HG02763 (cell line): ENCODE results near the gene MICU2.

Experiments used
- ATAC-seq: cut with Tn5 transposase; IDR thresholded peaks from one replicate; pipeline ENCODE4 v1.9.1; 2021; ENCODE audit warnings: mild to moderate bottlenecking, moderate library complexity; ENCODE audit not compliant: unreplicated experiment

Gene MICU2

DNA sequence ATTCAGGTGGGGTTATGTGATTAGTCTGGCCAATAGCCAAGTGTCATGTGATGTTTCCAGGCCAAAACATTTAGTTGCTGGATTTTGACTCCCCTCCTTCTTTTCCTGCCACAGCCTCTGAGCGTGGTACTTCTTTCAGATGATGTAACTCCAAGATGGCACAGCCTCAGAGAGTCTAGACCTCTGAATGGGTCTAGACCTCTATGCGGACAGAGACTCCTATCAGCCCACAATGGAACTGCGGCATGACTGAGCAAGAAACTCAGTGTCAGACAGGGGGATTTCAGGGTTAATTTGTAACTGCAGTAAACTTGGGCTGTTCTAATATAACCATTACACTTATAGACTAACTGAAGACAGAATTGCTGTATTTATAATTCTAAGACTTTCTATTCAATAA, 102.3 kb downstream of the MICU2 start:
- no peak for ATAC-seq

DNA sequence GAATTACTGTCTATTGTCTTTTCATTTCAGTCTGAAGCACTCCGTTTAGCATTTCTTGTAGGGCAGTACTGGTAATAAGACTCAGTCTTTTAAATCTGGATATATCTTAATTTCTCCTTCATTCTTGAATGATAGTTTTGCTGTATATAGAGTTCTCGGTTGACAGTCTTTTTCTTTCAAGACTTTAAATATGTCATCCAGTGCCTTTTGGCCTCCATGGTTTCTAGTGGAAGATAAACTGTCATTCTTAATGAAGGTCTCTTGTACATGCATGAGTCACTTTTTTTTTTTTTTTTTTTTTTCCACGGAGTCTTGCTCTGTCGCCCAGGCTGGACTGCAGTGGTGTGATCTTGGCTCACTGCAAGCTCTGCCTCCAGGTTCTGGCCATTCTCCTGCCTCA, 117.6 kb downstream of the MICU2 start:
- no peak for ATAC-seq

DNA sequence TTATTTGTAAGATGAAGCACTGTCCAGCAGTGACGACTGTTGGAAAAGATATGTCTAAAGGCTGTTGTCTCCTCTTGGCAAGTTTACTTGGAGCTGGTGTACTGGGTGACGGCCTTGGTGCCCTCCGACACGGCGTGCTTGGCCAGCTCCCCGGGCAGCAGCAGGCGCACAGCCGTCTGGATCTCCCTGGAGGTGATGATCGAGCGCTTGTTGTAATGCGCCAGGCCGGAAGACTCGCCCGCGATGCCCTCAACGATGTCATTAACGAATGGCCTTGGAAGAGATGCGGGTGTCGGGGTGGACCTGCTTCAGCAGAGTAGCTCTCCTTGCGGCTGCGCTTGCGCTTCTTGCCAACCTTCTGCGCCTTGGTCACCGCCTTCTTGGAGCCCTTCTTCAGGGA, 120.2 kb downstream of the MICU2 start:
- no peak for ATAC-seq

DNA sequence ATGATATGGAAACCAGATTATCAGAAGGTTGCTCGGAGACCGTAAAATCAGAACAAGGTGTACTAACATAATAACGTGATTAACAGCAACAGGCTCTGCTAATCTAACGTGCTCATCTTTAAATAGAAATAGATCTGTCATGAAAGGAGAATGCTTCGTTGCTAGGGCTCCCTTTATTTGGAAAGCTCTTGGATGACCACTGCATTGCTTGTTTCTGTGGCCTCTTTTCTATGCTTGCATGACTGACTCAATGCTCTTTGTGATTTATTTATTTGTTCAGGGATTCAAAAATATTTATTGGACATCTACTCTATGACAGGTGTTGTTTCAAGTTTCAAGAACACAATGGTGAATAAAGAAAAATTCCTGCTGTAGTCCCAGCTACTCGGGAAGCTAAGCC, 122.6 kb downstream of the MICU2 start:
- ATAC-seq, result no peak

DNA sequence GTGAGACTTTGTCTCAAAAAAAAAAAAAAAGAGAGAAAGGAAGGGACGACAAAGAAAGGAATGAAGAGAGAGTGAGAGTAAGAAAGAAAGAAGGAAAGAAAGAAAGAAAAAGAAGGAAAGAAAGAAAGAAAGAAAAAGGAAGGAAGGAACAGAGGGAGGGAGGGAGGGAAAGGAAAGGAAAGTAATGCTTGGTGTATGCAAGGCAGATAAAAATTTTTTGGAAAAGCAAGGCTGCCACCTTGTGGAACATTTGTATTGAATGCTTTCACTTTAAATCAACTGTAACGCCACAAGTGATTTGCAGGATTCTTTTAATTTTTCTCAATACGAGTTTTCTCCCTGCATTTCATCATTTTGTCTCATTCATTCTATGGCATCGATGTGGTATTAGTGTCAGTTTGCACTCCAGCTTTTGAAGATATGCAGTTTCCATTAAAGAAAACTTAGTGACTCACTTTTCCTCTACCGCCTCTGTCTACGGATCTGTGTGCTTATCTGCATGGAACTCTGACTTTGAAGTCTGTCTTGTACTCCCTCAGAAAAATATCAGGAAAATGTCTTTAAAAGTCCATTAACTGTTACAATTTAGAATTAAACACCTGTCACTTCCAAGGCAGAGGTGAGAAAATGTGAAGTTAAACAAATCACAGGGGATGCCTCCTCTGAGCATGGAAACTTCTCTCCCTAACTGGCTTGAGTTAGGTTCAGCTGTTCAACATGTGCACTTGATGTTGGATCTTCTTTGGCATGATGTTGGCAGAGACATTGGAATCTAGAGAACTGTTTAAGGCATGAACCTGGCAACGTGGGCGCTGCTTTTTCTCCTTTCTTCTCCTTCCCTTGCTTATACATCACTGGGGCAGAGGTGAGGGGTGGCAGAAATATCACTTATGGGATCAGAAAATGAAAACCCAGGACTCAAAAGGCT, 124.8 kb downstream of the MICU2 start:
- ATAC-seq, result no peak

DNA sequence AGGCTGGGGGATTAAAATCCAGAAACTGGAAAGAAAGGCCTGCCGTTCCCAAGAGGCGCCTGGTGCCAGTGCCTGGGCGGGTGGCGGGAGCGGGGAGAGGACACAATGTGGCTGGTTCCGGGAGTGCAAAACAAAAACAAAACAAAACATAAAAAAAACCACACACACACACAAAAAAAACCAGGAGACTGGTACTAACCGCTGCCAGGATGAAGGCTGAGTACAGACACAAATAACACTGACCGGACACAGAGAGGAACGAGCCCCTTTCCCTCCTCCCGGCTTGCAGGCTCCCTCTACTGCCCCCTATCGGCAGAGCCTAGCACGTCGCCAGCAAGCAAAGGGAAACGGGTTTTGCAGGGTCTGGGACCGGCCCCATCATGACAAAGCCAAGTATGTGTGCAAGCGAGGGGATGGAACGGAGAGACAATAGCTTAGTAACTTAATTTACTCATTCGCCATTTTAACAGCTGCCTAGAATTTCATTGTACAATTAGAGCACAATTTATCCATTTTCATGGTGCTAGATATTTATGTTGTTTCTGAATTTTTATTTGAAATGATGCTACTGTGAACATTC, 127.0 kb downstream of the MICU2 start:
- peak; percentile 74 for ATAC-seq

DNA sequence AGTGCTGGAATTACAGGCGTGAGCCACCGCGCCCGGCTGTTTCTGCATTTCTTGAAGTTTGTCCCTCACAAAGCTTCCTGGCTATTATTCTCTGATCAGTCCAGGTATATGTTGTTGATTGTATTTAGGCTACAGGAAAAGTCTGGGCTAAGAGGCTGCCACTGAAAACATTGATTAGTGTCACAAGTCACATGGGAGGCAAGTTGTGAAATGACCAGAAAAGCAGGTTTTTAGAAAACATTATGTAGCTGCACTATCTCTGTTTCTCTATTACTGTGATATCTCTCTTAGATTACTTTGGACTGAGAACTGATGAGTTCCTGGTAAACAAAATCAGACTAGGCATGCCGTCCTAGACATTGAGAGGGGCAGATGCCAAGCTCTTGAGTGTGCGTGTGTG, 128.9 kb downstream of the MICU2 start:
- ATAC-seq, result no peak

DNA sequence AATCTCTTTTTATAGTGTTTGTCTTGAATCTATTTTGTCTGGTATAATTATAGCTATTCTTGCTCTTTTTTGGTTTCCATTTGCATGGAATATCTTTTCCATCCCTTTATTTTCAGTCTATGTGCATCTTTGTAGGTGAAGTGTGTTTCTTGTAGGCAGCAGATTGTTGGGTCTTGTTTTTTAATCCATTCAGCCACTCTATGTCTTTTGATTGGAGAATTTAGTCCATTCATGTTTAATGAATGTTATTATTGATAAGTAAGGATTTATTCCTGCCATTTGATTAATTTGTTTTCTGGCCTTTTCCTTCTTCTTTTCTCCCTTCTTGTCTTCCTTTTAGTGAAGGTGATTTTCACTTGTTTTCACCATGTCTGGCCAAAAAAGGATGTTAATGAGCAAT, 133.2 kb downstream of the MICU2 start:
- no peak for ATAC-seq

DNA sequence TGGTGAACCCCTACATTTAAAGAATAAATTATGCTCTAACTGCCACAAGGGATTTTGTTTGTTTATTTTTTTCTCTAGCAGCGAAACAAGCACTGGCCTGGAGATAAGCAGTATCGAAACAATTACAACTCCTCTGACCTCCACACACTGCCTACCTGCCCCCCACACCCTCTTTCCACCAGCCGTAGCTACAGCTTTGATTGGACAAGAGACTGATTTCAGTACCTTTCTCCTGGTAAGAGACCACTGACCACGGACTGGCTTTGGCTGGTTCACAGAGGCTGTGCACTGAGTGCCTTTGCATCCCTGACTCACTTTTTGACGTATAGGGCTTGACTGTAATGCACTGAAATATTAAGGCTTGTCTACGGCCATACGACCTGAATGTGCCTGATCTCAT, 137.4 kb downstream of the MICU2 start:
- no peak for ATAC-seq

DNA sequence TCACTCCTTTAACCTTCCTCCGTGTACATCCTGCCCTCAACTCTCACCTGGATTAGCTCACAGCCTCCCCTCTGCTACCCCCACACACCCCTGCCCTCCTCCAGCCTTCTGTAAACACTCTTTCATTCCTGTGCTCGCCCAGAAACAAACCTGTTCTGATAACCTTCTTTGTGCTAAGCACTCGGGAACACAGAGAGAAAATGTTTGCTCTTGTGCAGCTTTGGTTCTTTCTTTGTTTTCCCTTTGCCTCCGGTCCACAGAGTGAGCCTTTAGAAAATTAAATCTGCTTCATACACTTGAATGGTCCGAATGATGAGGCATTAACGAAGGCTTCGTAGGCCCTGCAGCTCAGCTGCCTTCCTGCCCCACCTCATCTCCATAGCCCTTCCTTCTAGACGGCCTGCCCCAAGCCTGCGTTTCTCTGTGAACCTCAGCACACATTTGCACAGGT, 138.2 kb downstream of the MICU2 start:
- no peak for ATAC-seq

DNA sequence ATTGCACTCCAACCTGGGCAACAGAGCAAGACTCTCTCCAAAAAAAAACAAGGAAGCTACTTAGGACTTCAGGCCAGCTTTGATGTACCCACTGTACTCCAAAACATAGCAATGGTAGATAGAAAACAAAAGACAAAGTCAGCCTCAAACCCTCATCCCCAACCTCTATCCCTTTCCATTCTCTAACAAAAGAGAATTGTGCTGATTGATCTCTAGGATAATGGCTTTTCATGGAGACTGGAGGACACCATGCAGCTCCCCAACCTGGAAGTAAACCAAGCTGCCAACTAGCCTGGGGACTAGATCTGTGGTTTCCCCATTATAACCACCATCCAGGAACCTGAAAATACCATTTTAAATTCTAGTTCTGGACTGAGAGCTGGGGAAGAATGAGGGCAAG, 140.5 kb downstream of the MICU2 start:
- no peak for ATAC-seq

DNA sequence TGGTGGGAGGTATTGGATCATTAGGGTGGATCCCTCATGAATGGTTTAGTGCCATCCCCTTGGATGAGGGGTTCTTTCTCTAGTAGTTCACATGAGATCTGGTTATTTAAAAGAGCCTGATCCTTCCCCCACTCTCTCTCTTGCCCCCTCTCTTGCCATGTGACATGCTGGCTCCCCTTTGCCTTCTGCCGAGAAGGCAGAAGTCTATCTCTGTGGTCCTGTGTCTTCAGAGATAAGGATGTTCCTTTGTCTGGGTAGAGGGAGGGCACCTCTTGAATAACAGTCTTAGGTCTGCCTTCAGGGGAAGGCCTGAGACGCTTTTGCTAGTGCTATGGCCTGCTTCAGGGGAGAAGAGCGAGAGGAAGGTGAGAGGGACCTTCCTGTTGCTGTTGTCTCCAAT, 142.8 kb downstream of the MICU2 start:
- no peak for ATAC-seq

DNA sequence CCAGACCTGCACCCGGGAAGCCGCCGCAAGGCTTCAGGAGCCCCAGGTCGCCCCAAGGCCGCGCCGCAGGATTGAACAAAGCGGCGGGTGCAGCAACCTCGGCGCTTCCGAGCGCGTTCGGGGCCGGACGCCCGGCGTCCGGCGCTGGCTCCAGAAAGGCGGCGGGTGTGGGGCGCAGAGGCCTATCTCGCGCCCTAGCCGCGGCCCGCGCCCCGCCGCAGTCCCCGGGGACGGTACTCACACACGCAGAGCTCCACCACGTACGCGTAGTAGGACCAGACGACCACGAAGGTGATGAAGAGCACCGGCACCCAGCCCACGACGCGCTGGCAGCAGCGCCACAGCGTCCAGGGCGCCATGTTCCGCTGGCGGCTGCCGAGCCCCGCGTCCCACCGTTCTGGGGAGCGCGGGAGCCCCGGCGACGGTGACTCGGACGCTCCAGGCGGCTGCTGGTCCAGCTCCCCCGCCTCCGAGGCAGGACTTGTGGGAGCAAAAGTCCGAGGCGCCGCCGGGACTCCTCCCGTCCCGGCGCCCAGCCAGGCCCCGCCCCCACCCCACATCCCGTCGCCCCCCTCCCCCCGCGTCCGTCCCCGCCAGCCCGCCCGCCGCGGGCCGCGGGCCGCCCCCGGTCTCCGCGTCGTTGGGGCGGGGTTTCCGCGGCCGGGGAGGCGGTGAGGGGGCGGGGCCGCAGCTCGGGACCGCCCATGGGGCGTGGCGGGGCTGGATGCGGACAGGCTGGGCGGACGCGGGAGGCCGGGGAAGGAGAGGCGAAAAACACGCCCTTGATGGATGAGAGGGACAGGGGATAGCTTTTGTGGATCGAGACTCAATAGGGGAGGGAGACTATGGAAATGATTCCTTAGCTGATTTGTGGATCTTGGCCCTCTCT, 144.9 kb downstream of the MICU2 start, which contains the start of gene ZDHHC20:
ZDHHC20 (minus strand) TSS at position 491 of the 889 bp plus-strand sequence; CDS start at position 359, 132 bp downstream.
- ATAC-seq, result peak; percentile 88

DNA sequence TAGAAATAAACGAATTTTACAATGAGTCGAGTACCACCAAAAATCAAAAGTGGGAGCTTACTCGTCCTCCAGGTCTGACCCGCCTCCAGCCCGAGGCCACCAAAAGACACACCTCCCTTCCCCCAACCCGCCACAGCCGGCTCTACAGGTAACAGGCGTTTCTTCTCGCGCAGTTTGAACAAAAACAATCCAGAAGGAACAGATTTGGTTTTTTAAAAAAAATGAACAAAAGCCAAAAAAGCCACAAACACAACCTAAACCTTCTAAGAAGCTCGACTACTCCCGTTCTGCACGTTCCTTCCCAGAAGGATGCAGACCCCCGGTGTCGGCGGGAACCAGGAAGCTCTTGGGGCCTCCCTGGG, 145.5 kb downstream of the MICU2 start:
- ATAC-seq, result peak; percentile 35

DNA sequence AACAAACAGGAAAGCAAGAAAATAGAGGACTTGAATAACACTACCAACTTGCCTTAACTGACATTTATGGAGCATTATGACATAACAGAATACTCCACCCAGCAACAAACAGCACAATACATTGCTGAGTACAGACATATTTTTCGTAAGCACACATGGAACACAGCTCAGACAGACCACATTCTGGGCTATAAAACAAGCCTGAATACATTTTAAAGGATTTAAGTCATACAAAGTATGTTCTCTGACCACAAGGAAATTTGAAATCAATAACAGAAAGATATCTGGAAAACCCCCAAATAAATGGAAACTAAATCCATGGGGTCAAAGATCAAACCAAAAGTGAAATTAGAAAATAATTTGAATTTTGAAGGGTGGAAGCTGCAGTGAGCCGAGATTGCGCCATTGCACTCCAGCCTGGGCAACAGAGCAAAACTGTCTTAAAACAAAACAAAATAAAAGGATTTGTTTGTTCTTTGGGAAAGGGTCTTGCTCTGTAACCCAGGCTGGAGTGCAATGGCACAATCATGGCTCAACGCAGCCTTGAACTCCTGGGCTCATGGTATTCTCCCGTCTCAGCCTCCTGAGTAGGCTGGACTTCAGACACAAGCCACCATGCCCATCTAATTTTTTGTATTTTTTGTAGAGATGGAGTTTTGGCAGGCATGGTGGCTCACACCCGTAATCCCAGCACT, 150.4 kb downstream of the MICU2 start:
- no peak for ATAC-seq

DNA sequence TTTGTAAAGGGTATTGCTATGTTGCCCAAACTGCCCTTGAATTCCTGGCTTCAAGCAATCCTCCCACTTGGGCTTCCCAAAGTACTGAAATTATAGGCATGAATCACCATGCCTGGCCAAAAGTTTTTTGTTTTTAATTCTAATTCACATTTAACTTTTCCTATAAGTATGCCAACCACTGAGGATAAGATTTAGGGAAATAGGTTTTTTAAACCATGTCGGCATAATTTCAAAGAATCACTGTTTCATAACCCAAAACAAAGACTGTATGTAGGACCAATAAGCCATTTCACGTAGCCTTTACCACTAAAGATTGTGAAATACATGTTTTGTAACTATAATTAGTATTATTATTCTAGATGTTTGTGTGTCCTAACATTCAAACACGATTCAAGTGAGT, 153.0 kb downstream of the MICU2 start:
- no peak for ATAC-seq

DNA sequence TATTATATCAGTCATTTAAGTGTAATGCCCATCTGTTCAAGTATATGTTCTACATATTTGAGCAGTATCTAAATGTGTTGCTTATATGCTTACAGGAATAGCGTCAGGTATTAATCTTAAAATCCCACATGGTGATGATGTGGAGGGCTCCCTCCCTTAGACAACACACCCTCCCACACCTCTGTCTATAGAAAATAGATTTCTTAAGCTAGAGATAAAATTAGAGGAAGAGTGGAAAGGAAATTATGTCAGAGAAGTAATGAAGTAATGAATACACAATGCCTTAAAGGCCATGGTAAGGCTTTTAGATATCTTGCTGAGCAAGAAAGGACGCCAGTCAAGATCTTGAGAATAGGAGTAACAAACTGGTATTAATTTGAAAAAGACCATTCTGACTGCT, 157.3 kb downstream of the MICU2 start:
- ATAC-seq, result no peak

DNA sequence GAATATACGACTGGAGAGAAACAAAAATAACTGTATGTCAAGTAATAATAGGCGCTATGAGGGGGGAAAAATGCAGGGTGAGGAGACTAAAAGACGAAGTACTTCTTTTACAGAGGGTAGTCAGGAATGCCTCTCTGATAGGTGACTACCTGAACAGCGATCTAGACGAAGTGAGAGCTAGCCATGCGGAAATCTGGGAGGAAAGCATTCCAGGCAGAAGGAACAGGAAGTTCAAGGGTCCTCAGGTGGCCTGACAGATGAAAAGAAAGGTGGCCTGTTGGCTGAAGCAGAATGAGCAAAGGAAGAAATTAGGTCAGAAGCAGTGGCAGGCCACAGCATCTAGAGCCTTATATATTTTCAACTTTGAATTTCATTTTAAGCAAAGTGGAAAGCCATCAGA, 158.2 kb downstream of the MICU2 start:
- no peak for ATAC-seq

DNA sequence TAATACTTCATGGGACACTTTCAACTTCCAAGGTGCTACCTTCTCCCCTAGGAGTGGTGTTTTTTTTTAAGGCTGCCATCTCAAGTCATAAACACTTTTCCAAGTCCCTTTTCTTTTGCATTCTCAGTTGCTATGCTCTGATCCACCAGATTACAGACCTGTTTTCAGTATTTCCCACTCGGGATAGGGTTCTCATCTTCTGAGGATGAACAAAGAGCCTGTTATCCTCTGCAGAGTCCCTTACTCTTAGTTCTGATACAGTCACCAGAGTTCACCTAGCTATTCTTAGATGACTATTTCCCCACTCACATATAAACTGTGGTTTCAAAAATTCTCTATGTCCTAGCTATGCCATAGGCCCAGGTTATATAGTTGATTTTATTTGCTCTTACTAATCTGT, 160.8 kb downstream of the MICU2 start:
- no peak for ATAC-seq
